GM04503 (cell line): ENCODE measurements around the gene CD2AP.
"Not testable (repeated sequence)": the region's sequence is repeated elsewhere in the genome, so short reads cannot be mapped to it uniquely, and the experiment has no call there.

Experiments
- DNase-seq: peaks from one replicate; pipeline ENCODE4 v3.0.0-alpha.2; 2012; ENCODE audit warnings: low read depth

The CD2AP gene

DNA sequence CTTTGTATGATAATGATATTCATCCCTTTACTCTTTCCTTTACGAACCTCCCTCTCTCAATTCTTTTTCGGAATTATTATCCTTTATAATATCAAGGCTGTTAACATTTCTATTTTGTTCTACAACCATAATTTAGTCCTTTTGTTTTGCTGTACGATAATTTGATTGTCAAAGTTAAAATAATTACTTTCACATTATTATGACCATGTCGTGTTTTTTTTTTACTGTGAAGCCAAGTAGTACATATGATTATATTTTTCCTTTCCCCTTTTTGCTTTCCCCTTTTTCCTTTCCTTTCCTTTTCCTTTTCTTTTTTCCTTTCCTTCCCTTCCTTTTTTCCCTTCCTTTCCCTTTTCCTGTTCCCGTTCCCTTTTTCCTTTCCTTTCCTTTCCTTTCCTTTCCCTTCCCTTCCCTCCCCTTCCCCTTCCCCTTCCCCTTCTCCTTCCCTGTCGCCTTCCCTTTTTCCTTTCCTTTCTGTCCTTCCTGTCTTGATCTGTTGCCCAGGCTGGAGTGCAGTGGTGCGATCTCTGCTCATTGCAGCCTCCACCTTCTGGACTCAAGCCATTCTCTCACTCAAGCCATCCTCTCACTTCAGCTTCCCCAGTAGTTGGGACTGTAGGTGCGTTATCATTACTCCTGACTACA is 19.5 kb downstream of the CD2AP start:
- no peak for DNase-seq

DNA sequence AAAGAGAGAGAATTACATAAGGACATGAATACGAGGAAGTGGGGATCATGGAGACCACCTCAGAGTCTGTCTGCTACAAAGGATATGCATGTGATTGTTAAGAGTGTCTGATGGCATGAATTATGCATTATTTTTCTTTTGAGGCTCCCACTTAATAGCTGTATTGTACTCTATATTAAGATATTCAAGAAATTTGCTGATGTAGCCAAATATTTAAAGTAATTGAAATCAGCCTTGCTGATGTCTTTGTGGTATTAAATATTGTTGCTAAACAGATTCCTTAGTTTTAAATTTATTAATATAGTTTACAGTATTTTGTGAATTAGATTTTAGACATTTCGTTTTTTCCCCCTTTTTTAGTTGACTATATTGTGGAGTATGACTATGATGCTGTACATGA is 25.3 kb downstream of the CD2AP start:
- DNase-seq = no peak

DNA sequence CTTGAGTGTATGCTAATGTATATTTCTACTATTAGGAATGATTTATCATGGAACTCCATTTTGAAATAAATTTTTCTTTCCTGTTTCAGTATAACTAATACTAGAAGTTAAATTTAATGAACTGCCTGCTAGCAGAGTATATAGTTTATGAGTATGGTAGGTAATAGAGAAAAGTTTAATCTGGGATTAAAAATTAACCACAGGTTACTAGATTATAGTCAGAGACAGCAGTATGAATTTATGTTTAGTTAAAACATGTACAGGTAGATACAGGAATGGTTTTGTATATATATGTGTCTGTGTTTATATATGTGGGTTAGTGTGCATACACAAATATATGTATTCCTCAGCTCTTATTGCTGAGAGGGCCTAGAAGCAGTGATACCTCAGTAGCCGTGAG is 32.3 kb downstream of the CD2AP start:
- no peak for DNase-seq

DNA sequence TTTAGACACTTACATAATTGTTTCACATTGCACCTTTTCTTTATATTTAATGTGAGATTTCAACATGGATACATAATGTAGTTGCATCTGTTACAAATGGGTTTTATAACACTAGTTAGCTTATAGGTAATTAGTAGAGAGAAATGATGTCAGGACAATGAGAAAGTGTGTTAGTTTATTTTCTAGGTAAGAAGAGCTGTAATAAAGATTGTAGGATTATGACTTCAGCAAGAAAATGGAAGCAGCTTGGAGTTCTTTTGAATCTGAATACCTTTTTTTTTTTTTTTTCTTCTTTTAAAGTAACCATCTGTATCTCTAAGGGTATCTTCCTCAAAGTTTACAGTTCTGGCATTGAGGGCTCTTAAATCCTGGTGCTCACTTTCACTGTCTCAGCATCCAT is 35.3 kb downstream of the CD2AP start:
- no peak for DNase-seq

DNA sequence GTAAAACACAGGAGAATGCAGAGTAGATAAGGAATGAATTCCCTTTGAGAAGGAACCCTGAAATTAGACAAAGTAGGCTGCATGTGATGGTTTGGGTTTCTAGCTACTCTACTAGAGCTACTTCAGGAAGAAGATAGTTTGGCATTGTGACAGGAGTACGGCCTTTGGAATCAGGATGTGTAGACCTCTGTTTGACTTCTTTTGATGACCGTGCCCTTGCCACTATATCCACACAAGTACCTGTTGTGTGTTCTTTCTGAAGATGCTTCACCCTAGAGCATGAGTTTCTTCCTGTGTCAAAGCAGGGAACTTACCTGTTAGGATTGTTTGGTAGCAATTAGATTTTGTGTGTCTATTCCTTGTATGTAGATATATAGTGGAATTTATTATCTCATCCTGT is 41.7 kb downstream of the CD2AP start:
- no peak for DNase-seq

DNA sequence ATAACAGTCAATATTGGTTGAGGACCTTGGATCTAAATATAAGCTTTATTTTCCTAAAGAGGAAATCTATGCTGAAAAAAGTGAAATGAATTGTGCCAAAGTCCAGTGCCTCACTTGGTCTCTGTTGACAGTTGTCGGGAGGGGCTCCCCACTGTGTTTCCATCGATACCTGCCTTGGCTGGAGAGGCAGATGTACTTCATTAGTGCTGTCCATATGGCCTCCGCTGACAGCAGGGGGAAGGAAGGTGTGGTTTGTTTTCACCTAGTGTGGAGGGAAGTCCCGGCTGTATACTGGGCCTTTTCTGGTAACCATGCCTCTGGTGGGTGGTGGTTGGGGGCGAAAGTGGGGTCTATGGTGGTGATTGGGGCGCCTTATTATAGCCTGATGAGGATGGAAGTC is 42.7 kb downstream of the CD2AP start:
- DNase-seq = no peak

DNA sequence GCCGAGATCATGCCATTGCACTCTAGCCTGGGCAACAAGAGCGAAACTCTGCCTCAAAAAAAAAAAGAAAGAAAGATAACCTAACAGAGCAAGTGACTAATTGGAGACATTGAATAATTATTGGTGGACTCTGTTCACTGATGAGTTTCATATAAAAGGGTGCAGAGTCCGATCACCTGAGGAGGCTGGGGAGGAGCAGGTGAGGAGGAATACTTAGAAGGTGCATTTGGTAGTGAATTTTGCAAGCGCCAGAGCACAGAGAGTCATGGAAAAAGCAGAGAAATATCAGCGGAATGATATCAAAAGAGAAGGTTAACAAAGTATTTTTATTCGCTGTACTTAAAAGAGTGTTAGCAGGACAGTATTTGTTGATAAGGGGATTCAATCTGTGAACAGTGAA is 44.4 kb downstream of the CD2AP start:
- no peak for DNase-seq

DNA sequence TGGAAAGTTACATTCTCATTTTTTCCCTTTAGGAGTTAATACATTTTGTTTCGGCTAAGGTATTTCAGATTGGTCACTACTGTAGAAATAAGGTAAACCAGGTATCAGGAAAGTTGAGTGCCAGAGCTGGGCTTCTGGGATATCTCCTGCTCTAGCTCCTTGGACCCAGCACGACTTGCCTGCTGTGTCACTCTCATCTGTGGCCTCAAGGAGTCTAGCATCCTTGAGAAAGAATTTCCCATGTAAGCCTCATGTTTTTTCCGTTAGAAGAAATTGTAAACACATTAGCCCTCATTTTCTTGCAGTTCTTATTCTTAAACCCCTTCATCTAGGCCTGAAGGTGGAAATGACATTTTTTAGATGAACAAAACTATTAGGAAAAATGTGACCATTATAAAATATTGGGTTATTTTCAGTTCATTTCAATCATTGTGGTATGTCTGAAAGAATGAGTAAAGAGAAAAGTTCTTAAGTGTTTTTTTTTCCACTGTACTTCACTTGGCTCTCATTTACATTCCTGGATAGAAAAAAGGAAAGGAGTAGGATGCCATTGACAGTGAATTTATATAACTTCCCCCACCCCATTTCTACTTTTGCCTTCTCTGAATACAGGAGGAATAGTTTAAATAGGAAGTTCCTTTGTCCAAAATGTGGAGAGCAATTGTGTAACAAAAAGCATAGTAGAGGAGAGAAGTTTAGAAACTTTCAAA is 46.7 kb downstream of the CD2AP start:
- peak; percentile 13 for DNase-seq

DNA sequence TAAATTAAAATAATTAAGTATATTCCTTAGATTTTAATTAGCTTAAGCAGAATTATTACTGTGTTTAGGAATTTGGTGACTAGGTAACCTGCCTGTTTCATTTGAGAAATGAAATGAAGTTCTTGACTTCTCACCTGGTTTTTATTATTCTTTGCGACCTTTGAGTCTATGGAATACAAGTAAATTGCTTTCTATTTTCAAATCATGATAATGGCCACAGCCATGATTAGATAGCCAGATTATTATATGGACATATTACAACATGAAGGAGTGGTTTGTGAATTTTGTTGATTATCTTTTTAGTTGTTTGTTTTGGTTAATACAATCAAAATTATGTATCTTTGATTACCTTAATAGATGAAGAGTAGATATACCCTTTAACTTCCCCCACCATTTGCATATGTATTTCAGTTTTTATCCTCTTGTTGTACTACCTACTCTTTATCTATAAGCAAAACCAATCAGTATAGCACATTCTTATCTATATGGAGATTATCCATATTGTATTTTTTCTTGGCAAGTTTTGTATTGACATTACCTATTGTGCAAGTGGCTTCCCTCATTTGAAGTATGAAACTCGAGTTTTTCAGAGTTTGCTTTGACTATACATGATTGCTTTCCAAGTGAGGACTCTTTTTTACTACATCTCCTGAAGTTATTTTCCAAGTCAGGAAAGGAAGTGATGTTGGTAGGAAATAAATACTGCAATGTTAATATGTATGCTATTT is 47.9 kb downstream of the CD2AP start:
- DNase-seq = no peak

DNA sequence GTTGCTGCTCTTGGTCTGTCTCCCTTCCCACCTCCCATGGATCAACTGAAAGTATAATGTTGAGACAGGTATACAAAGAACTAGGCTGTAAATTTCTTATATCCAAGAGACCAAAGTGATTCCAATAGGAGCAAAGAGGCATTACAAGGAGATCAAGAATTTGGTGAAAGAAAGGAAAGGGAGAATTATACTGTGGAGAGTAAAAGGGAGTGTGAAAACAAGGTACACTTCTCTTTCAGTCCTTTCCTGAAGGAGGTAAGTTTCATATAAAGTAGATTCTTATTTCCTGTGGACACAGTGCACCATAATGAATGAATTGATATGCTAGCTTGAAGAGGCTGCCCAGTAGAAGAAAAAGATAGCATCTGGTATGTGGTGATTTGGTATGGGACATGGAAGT is 49.7 kb downstream of the CD2AP start:
- no peak for DNase-seq

DNA sequence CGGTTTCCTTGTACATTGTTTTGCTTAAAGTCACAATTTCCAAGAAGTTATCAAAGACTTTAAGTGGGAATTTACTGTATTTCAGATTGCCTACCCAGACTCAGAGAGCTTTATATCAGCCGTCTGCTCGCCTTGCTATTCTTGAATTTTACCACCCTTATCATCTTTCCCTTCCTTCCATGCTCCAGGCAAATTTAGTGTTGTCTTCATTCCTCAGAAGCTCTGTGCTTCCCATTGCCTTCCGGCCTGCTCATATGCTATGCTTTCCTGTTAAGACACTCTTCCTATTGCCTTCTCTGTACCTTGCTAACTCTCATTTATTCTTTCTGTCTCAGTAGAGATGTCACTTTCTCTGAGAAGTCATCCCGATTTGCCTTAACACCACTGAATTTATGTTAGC is 52.1 kb downstream of the CD2AP start:
- no peak for DNase-seq

DNA sequence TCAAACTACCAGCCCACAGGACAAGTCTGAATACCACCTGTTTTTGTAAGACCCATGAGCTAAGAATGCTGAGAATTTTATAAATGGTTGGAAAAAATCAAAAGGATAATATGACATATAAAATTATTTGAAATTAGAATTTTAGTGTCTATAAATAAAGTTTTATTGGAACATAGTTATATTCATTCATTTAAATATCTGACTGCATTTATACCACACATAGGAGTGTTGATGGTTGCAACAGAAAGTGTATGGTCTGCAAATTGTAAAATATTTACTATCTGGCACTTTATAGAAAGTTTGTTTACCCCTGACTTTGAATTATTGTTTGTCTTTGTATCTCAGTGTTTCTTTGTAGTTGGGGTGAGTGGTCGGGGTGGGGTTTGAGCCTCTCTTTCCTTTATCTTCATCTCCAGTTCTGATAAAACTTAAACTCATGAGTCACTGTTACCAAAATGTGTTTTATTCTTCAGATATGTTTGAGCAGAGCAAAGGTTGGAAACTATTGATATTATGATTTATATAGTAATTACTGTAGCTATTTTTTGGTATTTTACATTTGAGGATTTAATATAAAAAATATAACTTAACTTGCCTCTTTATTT is 55.5 kb downstream of the CD2AP start:
- DNase-seq = no peak

DNA sequence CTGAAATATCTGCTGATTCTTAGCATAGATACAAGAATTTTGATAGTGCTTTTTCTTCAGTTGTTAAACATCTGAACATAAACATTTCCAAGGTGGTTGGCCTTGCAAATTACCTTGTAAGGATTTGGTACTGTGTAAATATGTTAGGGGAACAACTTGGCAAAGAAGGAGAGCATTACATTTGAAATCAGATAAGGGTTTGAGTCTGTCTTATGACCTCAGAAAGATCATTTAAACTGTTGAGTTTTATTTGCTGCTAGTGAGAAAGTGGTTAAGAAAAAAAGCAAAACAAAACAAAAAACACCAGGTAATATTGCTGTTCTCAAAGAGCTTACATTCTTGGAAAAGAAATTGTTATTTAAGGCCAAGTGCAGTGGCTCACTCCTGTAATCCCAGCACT is 56.5 kb downstream of the CD2AP start:
- DNase-seq = no peak

DNA sequence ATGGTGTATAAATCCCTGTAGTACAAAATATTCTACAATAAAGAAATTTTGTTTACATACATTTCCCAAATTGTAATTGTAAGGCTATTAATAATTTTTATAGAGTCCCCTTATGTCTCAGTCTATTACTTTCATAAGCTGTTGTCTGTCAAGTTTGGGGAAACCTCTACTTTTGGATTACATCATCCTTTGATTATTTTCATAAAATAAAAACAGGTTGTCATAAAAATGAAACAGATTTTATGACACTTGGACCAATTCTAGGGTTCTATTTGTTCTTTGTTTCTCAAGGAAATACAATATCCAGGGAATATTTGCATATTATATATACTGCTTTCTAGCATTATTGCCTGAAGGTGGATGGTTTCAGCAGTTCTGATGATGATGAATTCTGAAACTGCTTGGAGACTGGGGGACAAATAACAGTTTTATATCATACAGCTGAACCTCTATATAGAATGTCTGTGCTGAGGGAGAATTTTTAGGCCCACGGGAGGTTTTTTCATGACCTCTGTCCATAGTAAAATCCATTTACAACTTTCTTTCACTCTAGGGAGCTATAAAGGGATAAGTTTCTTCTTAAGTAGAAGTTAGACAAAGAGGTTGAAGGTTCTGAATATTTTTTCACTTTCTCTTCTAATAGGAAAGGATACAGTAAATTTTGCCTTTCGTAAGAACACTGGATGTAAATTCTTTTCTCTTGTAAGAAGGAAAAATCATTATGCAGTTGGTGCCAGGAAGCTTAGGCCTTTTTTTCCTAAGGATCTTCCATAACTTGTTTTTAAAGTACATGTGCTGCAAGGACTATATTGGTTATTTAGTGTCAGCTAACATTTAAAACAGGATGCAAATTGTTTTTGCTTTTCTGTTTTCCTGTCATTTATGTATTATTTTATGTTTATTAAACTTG is 58.0 kb downstream of the CD2AP start:
- no peak for DNase-seq

DNA sequence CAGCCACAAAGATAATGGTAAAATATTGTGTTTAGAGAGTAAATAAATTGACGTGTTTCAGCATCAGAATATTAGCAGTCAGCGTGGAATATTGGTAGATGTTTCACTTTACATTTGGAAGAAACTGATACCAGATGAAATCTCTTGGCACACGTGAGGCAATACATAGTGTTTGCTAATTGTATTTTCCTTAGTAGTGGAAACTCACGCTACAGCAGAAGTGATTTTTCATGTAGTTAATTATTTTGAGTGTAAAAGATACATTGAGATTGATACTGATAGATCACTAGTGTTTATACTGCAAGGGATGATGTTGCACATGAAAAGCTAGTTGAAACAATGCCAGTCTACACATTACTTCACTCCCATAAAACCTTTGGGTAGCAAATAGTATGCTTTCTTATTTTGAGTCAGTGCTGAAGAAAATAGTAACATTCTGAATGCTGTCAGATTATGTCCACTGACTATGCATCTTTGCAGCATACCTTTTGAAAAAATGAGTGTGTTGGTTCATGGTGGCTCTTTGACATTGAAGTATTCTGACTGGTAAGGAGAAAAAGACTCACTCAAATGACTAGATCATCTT is 59.3 kb downstream of the CD2AP start:
- DNase-seq = no peak

DNA sequence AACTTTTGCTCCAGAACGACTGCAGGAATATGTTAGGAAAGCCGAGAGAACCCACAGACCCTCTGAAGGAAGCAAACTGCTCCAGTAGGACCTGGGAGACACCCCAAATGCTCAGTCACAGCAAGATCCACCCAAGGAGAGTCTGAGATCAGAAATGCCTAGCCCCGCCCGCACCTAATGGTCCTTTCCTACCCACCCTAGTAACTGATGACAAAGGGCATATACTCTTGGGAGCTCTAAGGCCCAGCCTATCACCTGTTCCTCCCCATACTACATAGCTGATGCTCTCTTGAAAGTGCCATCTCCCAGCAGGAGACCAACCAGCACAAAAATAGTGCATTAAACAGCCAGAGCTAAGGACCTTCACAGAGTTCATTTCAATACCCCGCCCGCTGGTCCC is 67.6 kb downstream of the CD2AP start:
- DNase-seq = no peak

DNA sequence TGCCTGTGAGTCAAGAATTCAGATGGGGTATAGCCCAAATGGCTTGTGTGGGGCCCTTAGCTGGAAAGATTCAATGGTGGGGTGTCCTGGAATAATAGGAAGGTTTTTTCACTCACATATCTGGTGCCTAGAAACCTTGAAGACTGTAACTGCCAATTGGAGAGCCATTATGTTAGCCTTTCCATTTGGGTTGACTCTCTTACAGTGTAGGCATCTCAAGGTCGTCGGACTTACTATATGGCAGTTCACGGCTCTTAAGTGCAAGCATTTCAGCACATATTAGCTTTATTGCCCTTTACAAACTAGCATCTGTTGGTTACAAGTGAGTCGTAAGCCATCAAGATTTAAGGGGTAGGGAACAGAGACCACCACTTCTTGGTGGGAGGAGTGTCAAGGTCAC is 74.1 kb downstream of the CD2AP start:
- no peak for DNase-seq

DNA sequence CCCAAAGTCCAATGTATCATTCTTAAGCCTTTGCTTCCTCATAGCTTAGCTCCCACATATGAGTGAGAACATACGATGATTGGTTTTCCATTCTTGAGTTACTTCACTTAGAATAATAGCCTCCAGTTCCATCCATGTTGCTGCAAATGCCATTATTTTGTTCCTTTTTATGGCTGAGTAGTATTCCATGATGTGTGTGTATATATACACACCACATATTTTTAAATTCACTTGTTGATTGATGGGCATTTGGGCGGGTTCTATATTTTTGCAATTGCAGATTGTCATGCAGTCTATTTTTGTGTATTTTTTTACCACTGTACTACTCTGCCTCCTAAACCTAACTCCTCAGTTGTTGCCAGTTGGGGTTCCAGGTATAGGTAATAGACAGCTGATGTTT is 74.7 kb downstream of the CD2AP start:
- DNase-seq = no peak

DNA sequence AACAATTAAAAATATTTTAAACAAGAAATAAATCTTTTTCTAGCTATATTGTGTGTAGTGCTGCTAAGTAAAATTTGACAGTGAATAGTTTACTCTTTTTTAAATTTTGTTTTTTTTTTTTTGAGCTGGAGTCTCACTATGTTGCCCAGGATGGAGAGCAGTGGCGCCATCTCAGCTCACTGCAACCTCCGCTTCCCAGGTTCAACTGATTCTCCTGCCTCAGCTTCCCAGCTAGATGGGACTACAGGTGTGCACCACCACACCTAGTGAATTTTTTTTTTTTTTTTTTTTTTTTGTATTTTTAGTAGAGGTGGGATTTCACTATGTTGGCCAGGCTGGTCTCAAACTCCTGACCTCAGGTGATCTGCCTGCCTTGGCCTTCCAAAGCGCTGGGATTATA is 75.7 kb downstream of the CD2AP start:
- DNase-seq = not testable (repeated sequence)

DNA sequence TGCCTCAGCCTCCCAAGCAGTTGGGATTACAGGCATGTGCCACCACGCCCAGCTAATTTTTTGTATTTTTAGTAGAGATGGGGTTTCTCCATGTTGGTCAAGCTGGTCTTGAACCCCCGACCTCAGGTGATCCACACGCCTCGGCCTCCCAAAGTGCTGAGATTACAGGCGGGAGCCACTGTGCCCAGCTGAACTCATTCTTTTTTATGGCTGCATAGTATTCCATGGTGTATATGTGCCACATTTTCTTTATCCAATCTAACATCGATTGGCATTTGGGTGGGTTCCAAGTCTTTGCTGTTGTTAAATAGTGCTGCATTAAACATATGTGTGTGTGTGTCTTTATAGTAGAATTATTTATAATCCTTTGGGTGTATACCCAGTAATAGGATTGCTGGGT is 78.9 kb downstream of the CD2AP start:
- DNase-seq = not testable (repeated sequence)

DNA sequence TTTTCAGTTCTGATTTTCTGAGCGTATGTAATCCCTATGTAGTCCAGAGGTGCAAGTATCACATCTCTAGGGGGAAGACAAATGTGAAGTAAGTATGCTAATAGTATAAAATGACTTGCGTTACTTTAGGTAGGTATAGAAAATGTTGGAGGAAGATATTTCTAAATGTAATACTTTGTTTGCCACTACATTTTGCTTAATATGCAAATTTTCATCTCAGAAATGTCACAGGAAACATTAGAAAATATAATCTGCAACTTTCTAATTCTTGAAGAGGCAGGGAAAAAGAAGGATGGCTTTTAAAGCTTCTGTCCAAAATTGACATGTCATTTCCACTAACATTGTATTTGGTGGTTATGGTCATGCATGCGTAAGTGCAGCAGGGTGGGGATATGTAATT is 85.6 kb downstream of the CD2AP start:
- no peak for DNase-seq

DNA sequence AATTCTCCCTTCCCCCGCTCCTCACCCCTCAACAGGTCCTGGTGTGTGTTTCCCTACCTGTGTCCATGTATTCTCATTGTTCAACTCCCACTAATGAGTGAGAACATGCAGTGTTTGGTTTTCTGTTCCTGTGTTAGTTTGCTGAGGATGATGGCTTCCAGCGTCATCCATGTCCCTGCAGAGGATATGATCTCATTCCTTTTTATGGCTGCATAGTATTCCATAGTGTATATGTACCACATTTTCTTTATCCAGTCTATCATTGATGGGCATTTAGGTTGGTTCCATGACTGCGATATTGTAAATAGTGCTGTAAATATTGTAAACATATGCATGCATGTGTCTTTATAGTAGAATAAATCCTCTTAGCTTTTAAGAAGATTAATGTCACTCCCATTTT is 89.0 kb downstream of the CD2AP start:
- DNase-seq = not testable (repeated sequence)
